Uterus (tissue), 4 donors: ENCODE measurements around the gene TP53I13. TPM values are rescaled to one million over a fixed set of nuclear protein-coding genes. Genes with fewer than 3 reads are reported as not detected.

Experiments
- DNase-seq, 2 donors: peaks; one replicate each; pipeline ENCODE4 v3.0.0-alpha.2; 2019 to 2020
- H3K27ac ChIP-seq, 2 donors: fragments of 200-600 bp; sonication (generic); 1 replicate in 1 of 2; 2 replicates in 1 of 2; pipeline ENCODE4 v1.5.1; 2016 to 2018
- H3K27me3 ChIP-seq, 2 donors: fragments of 200-600 bp; sonication (generic); one replicate each; pipeline ENCODE4 v1.5.1; 2018 to 2019; ENCODE audit warnings: control low read depth in 1 of 2
- H3K36me3 ChIP-seq, 2 donors: fragments of 200-600 bp; sonication (generic); one replicate each; pipeline ENCODE4 v1.5.1; 2019; ENCODE audit warnings: control low read depth in 1 of 2
- H3K4me1 ChIP-seq, 2 donors: fragments of 200-600 bp; sonication (generic); one replicate each; pipeline ENCODE4 v1.5.1; 2018 to 2019; ENCODE audit warnings: control low read depth in 1 of 2
- H3K4me3 ChIP-seq, 2 donors: fragments of 200-600 bp; sonication (generic); 1 replicate in 1 of 2; 2 replicates in 1 of 2; pipeline ENCODE4 v1.5.1; 2018 to 2019; ENCODE audit warnings: mild to moderate bottlenecking in 1 of 2
- H3K9me3 ChIP-seq, 2 donors: fragments of 200-600 bp; sonication (generic); one replicate each; pipeline ENCODE4 v1.5.1; 2019; ENCODE audit warnings: control low read depth in 1 of 2
- POLR2A ChIP-seq, 2 donors: fragments of 450-650 bp; IDR thresholded peaks; one replicate each; pipeline ENCODE4 v1.6.1; 2016; ENCODE audit warnings: antibody characterized with exemption in 2 of 2, mild to moderate bottlenecking in 1 of 2, moderate library complexity in 1 of 2
- intact Hi-C: fragments of 100-400 bp; cut with DNase I; formaldehyde crosslinking; loops from one replicate; pipeline ENCODE4 v1.15.1; 2023; ENCODE audit warnings: low total_unique reads
- total RNA-seq, 4 donors: library from RNA; depleted of rRNA in 3 of 4; stranded (reverse); fragments of >200 nt in 3 of 4; gene quantifications; one replicate each; pipeline versions ENCODE4 v1.1.0 to v1.2.4, GENCODE V29; 2014 to 2023
- TF ChIP-seq, protein P1 (sequence below), 4 experiments: fragments of 200-600 bp in 2 of 4; fragments of 450-650 bp in 2 of 4; sonication (generic) in 2 of 4; IDR thresholded peaks; one replicate each; pipeline ENCODE4 v1.5.1; 2016 to 2019; ENCODE audit warnings: antibody characterized with exemption in 4 of 4, mild to moderate bottlenecking in 2 of 4, moderate library complexity in 1 of 4
- donor health status: DM: yes; HTN: yes; CAD: no.

The TP53I13 gene
- total RNA-seq, 4 donors from 2014 or later: 35.6 to 50.3 (median 45.1) TPM

GRCh38 chr17:29562615-29563014, 5.9 kb upstream of the TP53I13 start:
- Histone ChIP-seq H3K4me1 (no peaks in the 10 kb centered on the region), H3K4me3 (no peak overlapping the region), H3K9me3 (no peaks in the 10 kb centered on the region), H3K27ac (no peak overlapping the region), H3K27me3 (no peaks in the 10 kb centered on the region), H3K36me3 (no peaks in the 10 kb centered on the region)
- DNase-seq: no peak
- TF ChIP-seq, protein P1, sequence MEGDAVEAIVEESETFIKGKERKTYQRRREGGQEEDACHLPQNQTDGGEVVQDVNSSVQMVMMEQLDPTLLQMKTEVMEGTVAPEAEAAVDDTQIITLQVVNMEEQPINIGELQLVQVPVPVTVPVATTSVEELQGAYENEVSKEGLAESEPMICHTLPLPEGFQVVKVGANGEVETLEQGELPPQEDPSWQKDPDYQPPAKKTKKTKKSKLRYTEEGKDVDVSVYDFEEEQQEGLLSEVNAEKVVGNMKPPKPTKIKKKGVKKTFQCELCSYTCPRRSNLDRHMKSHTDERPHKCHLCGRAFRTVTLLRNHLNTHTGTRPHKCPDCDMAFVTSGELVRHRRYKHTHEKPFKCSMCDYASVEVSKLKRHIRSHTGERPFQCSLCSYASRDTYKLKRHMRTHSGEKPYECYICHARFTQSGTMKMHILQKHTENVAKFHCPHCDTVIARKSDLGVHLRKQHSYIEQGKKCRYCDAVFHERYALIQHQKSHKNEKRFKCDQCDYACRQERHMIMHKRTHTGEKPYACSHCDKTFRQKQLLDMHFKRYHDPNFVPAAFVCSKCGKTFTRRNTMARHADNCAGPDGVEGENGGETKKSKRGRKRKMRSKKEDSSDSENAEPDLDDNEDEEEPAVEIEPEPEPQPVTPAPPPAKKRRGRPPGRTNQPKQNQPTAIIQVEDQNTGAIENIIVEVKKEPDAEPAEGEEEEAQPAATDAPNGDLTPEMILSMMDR (IDR thresholded peaks at IDR 0.05): no peak
- no peak for TF ChIP-seq POLR2A (IDR thresholded peaks at IDR 0.05)
- intact Hi-C loops: no loop called here

DNA sequence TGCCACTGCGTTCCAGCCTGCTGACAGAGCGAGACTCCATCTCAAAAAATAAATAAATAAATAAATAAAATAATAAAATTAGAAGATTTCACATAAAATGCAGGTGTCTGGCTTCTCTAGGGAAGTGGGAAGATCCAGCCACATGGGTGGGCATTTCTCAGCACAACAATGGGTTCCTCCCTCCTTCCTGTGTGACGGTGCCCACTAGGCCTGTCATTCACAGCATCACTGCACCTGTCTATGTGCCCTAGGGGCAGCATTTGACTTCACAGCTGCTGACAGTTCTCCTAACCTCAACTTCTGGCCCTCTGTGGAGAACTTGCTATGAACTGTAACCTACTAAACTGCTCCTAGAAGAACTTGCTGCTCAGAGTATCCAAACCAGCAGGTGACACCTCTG, 4.7 kb upstream of the TP53I13 start:
- intact Hi-C loops: no loop called here
- Histone ChIP-seq H3K4me3 (no peak overlapping the region), H3K4me1 (no peaks in the 10 kb centered on the region), H3K36me3 (no peaks in the 10 kb centered on the region), H3K9me3 (no peaks in the 10 kb centered on the region), H3K27ac (no peak overlapping the region), H3K27me3 (no peaks in the 10 kb centered on the region)
- no peak for DNase-seq
- TF ChIP-seq, protein P1 (IDR thresholded peaks at IDR 0.05): no peak
- TF ChIP-seq POLR2A (IDR thresholded peaks at IDR 0.05): no peak

DNA sequence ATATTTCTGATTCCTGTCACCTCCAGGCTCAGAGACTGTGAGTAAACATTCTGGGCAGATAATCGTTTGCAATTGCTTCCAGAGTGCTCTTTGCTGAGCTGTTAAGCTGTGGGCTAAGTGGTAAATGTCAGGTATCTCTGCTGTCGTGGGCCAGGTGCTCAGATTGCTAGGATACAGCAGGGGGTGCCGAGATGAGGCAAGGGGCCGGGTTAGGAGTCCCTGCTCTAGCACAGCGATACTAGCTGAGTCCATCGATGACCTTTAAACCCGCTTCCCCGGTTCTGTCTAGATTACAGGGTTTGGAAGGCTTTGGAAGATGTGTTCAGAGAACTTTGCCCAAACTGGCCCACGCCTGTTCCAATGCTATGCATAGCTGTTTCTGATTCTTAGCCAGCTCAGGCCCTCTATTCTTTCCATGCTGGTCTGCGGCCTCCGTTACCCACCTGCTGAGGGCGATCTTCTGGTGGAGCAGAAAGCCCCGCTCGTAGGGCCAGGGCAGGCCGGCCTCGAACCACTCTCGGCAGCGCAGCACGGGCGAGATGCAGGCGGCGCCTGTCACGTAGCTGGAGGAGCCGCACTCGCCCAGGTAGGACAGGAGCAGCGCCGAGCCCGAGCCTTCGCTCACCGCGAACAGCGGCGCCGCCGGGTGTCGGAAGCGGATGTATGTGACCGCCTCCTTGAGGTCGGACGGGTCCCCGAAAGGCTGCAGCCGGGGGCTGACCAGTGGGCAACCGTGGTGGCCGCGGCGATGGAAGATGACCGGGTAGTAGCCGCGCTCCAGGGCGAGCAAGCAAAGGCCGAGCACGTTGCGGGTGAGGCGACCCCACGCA, 2.6 kb upstream of the TP53I13 start:
- Histone ChIP-seq H3K27ac (peak overlapping the region in 1 of 2 donors; percentile 91), H3K4me3 (peak overlapping the region; percentile 71 to 85), H3K9me3 (no peaks in the 10 kb centered on the region), H3K36me3 (no peaks in the 10 kb centered on the region), H3K4me1 (peaks cover 0 to 5% of the 10 kb centered on the region in 2 donors), H3K27me3 (no peaks in the 10 kb centered on the region)
- TF ChIP-seq, protein P1 (IDR thresholded peaks at IDR 0.05): no peak
- no peak for TF ChIP-seq POLR2A (IDR thresholded peaks at IDR 0.05)
- peak in 1 of 2 donors; percentile 22 for DNase-seq
- intact Hi-C loops: no loop called here

DNA sequence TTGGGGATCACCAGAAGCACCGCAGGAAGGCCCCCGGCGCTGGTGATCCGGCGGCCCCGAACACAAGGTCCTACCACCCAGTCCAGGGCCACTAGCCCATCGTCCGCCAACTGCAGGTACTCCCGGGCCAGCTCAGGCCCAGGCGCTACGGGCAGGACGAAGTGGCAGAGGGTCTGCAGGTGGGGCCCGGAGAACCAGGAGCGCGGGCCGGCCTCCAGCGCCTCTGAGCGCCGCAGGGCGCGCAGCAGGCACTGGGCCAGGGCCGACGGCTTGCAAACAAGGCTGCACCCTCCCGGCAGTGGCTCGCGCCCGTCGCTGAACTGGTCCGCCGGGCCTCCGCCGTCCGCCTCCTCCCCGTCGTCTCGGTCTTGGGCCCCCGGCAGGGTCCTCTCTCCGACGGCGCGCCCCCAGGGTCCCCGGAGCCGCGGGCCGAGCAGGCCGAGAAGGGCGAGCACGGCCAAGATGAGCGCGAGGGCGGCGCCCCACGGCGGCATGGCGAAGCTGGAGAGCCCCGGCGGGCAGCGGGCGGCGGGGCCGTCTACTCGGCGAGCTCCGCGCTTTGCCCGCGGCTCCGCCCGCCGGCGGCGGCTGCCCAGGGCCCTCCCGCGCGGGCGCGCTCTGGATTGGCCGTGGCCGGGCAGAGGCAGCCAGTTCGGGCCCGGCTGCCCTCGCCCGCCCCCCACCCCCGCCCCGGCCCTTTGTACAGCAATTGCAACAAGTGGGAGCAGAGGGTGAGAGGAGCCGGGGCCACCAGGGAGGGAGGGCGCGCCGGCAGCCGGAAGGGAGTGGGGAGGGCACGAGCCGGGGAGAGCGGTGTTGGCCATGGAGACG, 1.8 kb upstream of the TP53I13 start, which contains the start of gene ABHD15:
Gene ABHD15 (minus strand): TSS at position 565 of the 831 bp plus-strand sequence. CDS start 71 bp downstream, at position 494.
- intact Hi-C loops: no loop called here
- H3K4me1 ChIP-seq: peaks cover 0 to 5% of the 10 kb centered on the region in 2 donors

More for the DNA sequence above, 1.8 kb upstream of the TP53I13 start, which contains the start of gene ABHD15:
- H3K9me3 ChIP-seq: no peaks in the 10 kb centered on the region
- no peaks in the 10 kb centered on the region for H3K27me3 ChIP-seq
- H3K4me3 ChIP-seq: peak within 1 kb of the TSS; percentile 71 to 85
- peak; percentile 52 to 67 for DNase-seq
- H3K27ac ChIP-seq: peak within 1 kb of the TSS; percentile 88 to 91
- no peaks in the 10 kb centered on the region for H3K36me3 ChIP-seq
- TF ChIP-seq, protein P1 (IDR thresholded peaks at IDR 0.05): peak in 1 of 4 experiments; percentile 2
- TF ChIP-seq POLR2A (IDR thresholded peaks at IDR 0.05): peak in 1 of 2 donors; percentile 27
